Activated CD4-positive, CD25-positive, alpha-beta regulatory T cell treated with anti-CD3 and anti-CD28 coated beads, Interleukin-2, amount 50 U/mL, for 72 hours (primary cell): Measurements from ENCODE around the gene NPAS3.

Experiments
- DNase-seq: peaks from one replicate; pipeline ENCODE4 v3.0.0; 2021

The NPAS3 gene

DNA sequence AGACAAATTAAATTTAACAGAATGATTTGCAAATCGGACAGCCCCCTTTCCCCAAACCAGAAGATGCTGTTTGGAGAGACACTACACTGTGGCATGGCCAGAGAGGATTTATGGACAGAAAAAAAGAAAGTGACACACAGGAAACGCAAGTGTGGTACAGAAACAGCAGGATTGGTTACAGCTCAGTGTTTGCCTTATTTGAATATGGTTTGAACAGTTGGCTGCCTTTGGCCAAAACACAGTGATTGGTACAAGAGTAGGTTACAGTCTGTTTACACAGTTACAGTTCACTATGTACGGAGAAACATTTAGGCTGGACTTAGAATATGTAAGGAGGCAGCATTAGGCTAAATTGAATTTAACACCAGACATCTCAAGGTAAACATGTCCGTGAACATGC is 335.3 kb downstream of the NPAS3 start:
- DNase-seq: no peak

GRCh38 chr14:33275879-33276278 is 337.2 kb downstream of the NPAS3 start:
- DNase-seq: no peak

- no peak for DNase-seq
Observed at GRCh38 chr14:33279865-33280264, 341.2 kb downstream of the NPAS3 start.

- DNase-seq: no peak
Observed at GRCh38 chr14:33280646-33281045, 342.0 kb downstream of the NPAS3 start.

GRCh38 chr14:33282331-33283230 is 343.9 kb downstream of the NPAS3 start:
- DNase-seq: no peak

GRCh38 chr14:33285902-33286700 is 347.4 kb downstream of the NPAS3 start:
- no peak for DNase-seq

DNA sequence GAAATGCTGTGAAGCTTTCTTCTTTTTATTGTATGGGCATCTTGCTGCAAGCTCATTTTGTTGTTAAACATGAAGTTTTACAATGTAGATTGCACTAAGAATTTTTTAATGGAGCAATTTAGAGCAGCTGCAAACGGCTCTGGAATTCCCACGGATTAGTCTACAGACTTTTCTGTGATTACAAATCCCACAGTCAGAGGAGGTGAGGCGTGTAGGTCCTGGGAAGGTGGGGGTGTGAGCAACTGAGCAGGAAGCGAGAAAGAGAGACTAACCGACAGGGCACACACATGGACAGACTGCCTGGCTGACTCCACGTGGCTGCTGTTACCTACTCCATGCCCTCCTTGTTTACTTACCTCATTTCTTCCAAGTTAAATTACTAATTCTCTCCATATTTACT is 348.5 kb downstream of the NPAS3 start:
- DNase-seq: no peak

DNA sequence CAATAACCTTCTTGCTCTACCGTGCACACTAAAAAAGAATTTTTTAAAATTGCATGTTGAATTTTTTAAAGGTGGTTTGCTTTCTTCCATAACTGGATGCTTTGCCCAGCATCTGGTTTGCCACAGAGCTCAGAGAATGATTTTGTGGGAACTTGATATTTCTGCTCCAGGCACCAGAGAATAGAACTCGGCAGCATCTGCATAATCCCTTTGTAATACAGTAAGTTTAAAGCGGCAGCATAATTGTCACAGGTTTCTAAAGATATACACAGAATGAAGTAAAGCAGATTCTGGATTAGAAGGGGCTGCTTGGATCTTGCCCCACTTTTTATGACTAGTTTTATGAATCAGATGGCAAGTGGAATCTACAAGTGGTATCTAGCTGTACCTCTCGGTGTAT is 352.0 kb downstream of the NPAS3 start:
- no peak for DNase-seq

GRCh38 chr14:33291529-33292104 is 352.9 kb downstream of the NPAS3 start:
- no peak for DNase-seq

DNA sequence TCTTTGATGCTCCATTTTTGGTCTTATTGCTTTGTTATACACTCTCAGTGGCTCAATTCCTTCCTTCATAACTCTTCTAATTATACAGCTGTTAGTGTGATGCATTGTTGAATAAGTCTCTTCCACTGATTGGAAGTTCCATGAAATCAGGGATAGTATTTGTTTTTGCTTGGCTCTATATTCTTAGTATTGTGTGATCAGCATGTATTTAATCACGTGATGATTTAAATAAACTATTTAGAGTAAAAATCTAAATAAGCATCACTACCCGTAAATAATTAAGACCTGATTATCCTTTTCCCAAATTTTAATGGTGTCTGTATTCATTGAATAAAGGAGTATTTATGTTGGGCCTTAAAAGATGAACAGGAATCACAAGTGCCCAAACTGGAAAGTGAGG is 355.7 kb downstream of the NPAS3 start:
- no peak for DNase-seq

DNA sequence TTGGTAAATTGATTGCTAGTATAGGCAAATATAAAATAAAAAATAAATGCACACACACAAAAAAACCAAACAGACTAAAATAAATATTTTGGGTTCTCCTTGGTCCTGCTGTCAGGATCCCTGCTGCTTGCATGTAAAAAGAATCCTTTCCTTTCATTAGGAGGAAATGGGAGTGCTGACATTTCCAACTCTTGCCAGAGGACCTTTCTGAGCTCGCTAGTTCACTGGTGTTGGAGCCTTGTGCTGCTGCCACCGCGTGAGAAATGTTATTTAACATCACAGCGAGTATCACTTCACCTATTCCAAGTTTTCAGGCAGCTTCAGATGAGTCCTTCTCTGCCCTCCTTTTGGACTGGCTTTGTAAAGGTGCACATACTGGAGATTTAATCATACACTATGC is 358.9 kb downstream of the NPAS3 start:
- DNase-seq: no peak

GRCh38 chr14:33307691-33308251 is 369.1 kb downstream of the NPAS3 start:
- no peak for DNase-seq

- DNase-seq: no peak
Observed at GRCh38 chr14:33309106-33309505, 370.4 kb downstream of the NPAS3 start.

- no peak for DNase-seq
Observed at GRCh38 chr14:33315217-33315616, 376.5 kb downstream of the NPAS3 start.

DNA sequence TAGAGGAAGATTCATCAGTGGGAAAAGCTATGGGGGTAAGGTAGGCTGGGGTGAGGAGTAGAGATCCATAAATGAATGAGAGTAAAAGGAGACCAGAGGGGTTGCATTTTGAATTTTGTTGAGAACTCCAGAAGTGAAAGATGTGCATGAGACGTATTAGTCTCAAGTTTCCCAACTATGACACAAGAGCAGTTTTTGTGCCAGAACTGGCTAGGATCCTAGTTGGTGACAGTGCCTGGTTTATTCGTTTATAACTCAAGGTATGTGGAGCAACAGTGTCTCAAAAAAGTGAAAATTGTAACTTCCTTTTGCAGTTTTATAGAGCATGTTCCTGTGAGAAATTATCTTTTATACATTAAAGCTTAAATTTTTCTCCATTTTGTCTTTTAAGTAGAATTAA is 377.0 kb downstream of the NPAS3 start:
- no peak for DNase-seq

GRCh38 chr14:33317675-33318074 is 379.0 kb downstream of the NPAS3 start:
- no peak for DNase-seq

DNA sequence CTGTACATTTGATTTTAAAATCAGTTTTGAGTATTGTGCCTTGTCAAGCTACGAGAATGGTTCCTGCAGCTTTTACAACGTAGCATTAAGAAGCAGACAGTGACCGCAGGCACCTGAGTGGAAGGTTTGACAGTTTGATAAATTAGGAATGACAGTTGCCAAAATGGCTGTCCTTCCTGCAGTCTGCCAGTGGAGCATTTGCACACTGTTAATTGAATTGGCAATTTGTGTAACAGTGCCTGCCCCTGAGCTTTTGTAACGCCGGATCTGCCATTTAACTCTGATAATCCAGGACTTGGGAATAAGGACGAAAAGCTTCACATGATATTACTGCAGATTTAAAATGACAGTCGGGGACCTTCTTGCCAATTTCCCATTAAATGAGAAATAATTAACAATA is 385.3 kb downstream of the NPAS3 start:
- DNase-seq: no peak

DNA sequence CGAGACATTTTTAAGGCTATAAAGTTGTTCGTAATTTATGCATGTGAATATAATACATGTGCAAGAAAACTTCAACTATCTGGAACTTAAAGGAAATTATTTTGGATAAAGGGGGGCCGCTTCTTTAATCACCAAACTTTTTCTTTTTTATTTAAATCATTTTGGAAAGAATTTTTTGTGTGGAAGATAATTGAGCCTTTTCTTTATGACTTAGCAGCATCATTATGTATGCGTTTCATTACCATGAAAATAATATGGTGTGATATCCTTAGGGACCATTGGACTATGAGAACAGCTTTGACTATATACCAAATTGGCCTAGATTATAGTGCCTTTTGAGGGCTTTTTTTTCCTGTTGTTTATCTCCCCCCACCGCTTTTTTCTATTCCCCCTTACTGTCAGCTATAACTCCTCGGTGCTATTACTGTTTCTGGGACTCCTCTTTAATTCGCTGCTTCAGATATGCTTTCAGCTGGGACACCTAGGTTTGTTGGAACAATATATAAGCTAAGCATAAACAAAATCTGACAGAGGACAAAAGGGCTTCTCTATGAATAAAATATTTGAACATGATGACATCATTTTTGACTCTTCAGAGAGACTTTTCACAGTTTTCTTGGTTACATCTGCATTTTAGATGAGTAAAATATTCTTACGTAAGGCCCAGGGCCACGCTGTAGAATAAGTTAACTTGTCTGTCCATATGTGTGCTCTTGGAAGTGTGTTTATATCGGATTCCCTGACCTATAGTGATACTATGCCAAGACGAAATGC is 392.7 kb downstream of the NPAS3 start:
- DNase-seq: no peak

GRCh38 chr14:33332497-33332896 is 393.8 kb downstream of the NPAS3 start:
- DNase-seq: no peak

DNA sequence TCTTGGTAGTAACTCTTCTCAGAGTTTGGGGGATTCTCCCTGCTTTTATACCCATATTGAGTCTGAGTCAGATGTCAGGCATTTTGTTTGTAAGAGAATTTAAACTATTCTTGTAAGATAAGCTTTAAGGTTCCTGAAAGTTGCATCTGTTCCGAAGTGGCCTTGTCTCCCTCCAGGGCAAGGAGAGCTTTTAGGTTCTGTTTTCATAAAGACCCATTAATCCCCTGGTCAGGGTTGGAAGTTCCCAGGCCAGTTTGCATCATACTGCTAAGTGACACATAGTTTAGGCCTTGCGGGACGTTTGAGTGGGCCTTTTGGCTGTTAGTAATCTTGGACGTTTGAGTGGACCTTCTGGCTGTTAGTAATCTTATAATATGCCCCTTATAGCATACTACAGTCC is 396.7 kb downstream of the NPAS3 start:
- no peak for DNase-seq

GRCh38 chr14:33342299-33342974 is 403.8 kb downstream of the NPAS3 start:
- DNase-seq: no peak

GRCh38 chr14:33343016-33343415 is 404.3 kb downstream of the NPAS3 start:
- DNase-seq: no peak
